ENCODE measurements around the gene NUP214. TPM values are rescaled to one million over a fixed set of nuclear protein-coding genes. Genes with fewer than 3 reads are reported as not detected.

NUP214 gene
- total RNA-seq, 1 donor from 2014 or later, result 51.5 TPM

DNA sequence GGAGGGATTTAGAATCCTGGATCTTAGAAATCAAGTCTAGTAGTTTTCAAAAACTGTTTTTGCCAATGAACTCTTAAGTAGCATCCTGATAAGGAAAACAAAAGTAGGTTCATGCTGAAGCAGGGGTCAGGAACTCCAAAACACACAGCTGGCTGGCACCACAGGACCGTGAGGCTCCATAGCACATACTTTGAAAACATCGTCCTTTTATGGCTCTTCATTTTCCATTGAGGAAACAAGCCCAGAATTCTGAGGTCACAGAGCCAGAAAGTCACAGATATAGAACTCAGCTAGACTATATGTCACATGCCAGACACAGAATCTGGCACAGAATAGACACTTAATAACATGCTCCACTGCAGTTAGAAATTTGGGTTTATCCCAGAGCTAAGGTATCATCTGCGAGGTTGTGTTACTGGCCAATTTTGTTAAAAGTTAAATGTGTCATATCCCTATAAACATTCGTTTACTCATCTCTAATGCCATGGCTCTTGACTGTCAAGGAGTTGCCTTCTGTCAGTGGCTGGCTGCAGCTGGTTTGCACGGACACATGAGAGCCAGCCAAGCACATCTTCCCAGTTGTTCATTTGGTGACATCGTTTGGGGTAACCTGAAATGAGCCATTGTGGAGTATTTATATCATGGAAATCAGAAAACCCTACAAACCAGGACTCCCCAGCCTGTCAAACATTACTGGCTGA, 92.1 kb downstream of the NUP214 start:
- Mint-ChIP-seq H3K4me3 (ENCODE audit: unreplicated experiment) (no peak overlapping the region), H3K4me1 (ENCODE audit: unreplicated experiment) (no peaks in the 10 kb centered on the region)

DNA sequence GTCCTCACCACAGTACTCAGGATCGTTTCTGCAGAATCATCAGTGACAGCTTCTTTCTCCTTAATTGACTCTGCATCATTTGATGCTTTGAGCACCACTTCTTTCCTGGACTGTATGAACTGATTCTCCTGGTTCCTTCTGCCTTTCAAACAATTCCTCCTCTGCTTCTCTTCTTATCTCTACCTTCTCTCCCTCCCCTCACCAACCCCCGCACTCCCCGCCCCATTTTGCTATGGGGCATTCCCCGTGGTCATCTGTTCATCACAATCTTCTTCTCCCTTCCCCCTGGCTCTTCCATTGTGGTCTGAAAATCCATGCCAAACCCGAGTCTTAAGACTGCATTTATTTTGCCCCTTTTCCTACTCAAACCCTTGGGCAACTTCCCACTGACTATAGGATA, 93.0 kb downstream of the NUP214 start:
- H3K27ac Mint-ChIP-seq (ENCODE audit: unreplicated experiment), result no peak overlapping the region
- TF ChIP-seq, protein P1, sequence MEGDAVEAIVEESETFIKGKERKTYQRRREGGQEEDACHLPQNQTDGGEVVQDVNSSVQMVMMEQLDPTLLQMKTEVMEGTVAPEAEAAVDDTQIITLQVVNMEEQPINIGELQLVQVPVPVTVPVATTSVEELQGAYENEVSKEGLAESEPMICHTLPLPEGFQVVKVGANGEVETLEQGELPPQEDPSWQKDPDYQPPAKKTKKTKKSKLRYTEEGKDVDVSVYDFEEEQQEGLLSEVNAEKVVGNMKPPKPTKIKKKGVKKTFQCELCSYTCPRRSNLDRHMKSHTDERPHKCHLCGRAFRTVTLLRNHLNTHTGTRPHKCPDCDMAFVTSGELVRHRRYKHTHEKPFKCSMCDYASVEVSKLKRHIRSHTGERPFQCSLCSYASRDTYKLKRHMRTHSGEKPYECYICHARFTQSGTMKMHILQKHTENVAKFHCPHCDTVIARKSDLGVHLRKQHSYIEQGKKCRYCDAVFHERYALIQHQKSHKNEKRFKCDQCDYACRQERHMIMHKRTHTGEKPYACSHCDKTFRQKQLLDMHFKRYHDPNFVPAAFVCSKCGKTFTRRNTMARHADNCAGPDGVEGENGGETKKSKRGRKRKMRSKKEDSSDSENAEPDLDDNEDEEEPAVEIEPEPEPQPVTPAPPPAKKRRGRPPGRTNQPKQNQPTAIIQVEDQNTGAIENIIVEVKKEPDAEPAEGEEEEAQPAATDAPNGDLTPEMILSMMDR (IDR thresholded peaks at IDR 0.05), result no peak
- H3K4me3 Mint-ChIP-seq (ENCODE audit: unreplicated experiment), result no peak overlapping the region
- no peaks in the 10 kb centered on the region for H3K4me1 Mint-ChIP-seq (ENCODE audit: unreplicated experiment)
- H3K36me3 Mint-ChIP-seq (ENCODE audit: unreplicated experiment), result peaks cover 29% of the 10 kb centered on the region
- no peak for DNase-seq (ENCODE audit: extremely low spot score, unreplicated experiment)
- no peaks in the 10 kb centered on the region for H3K27me3 Mint-ChIP-seq (ENCODE audit: unreplicated experiment)
- H3K9me3 Mint-ChIP-seq (ENCODE audit: unreplicated experiment), result no peaks in the 10 kb centered on the region

More for the DNA sequence above, 92.1 kb downstream of the NUP214 start:
- Mint-ChIP-seq H3K9me3 (ENCODE audit: unreplicated experiment) (no peaks in the 10 kb centered on the region), H3K27me3 (ENCODE audit: unreplicated experiment) (no peaks in the 10 kb centered on the region), H3K36me3 (ENCODE audit: unreplicated experiment) (peaks cover 29% of the 10 kb centered on the region), H3K27ac (ENCODE audit: unreplicated experiment) (no peak overlapping the region)
- TF ChIP-seq, protein P1 (IDR thresholded peaks at IDR 0.05), result no peak
- no peak for DNase-seq (ENCODE audit: extremely low spot score, unreplicated experiment)

DNA sequence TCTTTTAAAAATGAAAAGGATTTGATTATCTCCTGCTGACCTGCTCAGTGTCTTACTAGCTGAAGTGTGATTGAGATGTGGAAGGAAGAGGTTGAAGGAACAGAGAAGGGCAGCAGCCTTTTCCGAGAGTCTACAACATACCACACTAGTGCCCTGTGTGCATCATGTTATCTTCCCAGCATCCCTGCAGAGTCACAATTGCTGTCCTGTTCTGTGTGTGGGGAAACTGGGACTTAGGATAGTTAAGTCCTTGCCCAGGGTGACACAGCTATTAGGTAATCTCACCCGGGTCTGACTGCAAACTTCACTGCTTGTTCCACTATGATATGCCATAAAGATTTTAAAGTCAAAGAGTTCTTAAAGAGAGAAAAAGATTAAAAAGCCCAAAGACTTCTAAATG, 95.1 kb downstream of the NUP214 start:
- H3K27ac Mint-ChIP-seq (ENCODE audit: unreplicated experiment), result no peak overlapping the region

DNA sequence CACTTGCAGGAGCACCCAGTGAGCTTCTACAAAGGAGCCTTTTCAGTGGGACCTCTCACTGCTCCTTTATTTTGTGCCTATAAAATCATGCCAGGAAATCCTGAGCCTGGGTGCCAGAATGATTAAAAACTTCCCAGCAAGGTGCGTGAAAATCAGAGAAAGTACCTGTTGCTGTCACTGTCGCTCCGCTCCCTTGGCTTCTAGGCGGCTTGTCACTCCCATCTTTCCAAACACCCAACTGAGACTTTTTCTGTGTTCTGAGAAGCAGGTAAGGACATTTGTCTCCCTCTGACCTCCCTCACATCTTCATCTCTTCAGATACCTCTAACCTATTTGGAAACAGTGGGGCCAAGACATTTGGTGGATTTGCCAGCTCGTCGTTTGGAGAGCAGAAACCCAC, 97.1 kb downstream of the NUP214 start:
- TF ChIP-seq, protein P1 (IDR thresholded peaks at IDR 0.05), result no peak
- H3K36me3 Mint-ChIP-seq (ENCODE audit: unreplicated experiment), result peaks cover 25% of the 10 kb centered on the region
- H3K27ac Mint-ChIP-seq (ENCODE audit: unreplicated experiment), result no peak overlapping the region
- no peak for DNase-seq (ENCODE audit: extremely low spot score, unreplicated experiment)
- no peaks in the 10 kb centered on the region for H3K27me3 Mint-ChIP-seq (ENCODE audit: unreplicated experiment)
- peaks cover 2% of the 10 kb centered on the region for H3K4me1 Mint-ChIP-seq (ENCODE audit: unreplicated experiment)
- H3K9me3 Mint-ChIP-seq (ENCODE audit: unreplicated experiment), result no peaks in the 10 kb centered on the region
- no peak overlapping the region for H3K4me3 Mint-ChIP-seq (ENCODE audit: unreplicated experiment)

More for the DNA sequence above, 95.1 kb downstream of the NUP214 start:
- no peak for DNase-seq (ENCODE audit: extremely low spot score, unreplicated experiment)
- TF ChIP-seq, protein P1 (IDR thresholded peaks at IDR 0.05), result no peak
- no peaks in the 10 kb centered on the region for H3K9me3 Mint-ChIP-seq (ENCODE audit: unreplicated experiment)
- no peaks in the 10 kb centered on the region for H3K27me3 Mint-ChIP-seq (ENCODE audit: unreplicated experiment)
- no peak overlapping the region for H3K4me3 Mint-ChIP-seq (ENCODE audit: unreplicated experiment)
- H3K4me1 Mint-ChIP-seq (ENCODE audit: unreplicated experiment), result no peaks in the 10 kb centered on the region
- peaks cover 25% of the 10 kb centered on the region for H3K36me3 Mint-ChIP-seq (ENCODE audit: unreplicated experiment)

DNA sequence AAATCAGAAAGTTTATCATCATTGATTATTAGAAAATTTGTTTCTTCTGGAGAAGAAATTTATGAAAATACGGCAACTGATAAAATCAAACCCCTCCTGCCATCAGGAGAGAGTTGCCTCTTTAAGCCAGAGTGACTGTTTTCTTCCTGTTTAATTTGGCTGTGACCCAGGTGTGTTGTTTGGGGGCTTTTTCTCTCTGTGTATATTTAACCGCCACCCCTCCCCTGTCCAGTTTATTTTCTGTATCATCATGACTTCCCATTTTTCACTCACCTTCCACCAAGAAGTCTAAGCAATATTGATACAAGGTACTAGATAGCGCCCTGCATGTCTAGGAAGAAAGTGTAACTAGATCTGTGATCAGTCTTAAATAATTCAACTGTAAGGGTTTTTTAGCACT, 100.8 kb downstream of the NUP214 start:
- H3K36me3 Mint-ChIP-seq (ENCODE audit: unreplicated experiment), result peaks cover 34% of the 10 kb centered on the region
- TF ChIP-seq, protein P1 (IDR thresholded peaks at IDR 0.05), result no peak
- no peaks in the 10 kb centered on the region for H3K9me3 Mint-ChIP-seq (ENCODE audit: unreplicated experiment)
- H3K27ac Mint-ChIP-seq (ENCODE audit: unreplicated experiment), result no peak overlapping the region
- H3K4me1 Mint-ChIP-seq (ENCODE audit: unreplicated experiment), result peaks cover 4% of the 10 kb centered on the region
- H3K27me3 Mint-ChIP-seq (ENCODE audit: unreplicated experiment), result no peaks in the 10 kb centered on the region
- H3K4me3 Mint-ChIP-seq (ENCODE audit: unreplicated experiment), result no peak overlapping the region
- no peak for DNase-seq (ENCODE audit: extremely low spot score, unreplicated experiment)

Data from osteocyte (in vitro differentiated cells).